ENCODE measurements around the gene NDUFB4. TPM values are rescaled to one million over a fixed set of nuclear protein-coding genes. Genes with fewer than 3 reads are reported as not detected.

The NDUFB4 gene
- total RNA-seq, 1 experiment from 2014 or later: 161 TPM

DNA sequence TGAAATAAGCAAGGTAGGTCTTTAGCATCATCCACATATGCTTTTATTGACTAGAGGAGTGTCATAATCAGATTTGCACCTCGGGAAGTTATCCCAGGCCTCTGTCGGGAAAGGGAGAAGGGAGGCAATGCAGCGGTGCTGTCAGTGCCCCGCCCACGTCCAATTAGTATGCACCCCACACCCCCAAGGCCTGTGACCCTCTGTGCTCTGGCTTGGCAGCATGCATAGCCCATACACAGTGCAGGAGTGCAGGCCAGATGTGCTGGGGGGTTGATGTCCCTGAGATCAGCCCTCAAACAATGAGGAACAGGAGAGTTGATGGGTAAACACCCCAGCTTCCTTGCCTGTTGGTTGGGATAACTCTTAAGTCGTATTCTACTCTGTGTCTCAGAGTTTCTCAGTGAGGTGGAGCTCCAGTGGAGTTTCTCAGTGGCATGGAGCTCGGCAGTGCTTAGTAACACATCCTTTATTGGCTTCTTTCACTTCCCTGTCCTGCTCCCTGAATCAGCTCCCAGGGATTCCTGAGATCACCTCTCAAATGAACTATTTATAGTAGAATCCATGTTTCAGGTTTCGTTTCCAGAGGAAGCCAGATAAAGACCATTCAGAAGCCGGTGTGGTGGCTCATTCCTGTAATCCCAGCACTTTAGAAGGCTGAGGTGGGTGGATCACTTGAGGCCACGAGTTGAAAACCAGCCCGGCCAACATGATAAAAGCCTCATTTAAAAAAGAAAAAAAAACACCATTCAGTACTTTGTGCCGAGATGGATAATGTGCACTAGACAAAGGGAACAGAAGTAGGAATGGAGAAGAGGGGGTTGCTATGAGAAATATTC lies 26.7 kb upstream of the NDUFB4 start:
- H3K9me2 ChIP-seq (ENCODE audit: insufficient read depth): no peaks in the 10 kb centered on the region
- no peak overlapping the region for H3K4me3 ChIP-seq (replicated peaks in 1 of 2; ENCODE audit: low read depth in 1 of 2, low read length in 2 of 2)
- H3K9ac ChIP-seq (ENCODE audit: low read length): no peak overlapping the region
- ChIA-PET CTCF (interaction anchor here (2.5 kb wide), 1 partner anchor 151 kb away, joined by 23 read pairs; no protein-coding TSS in a partner anchor), RAD21 (ENCODE audit: low non-redundant PET in 1 of 2, low total read pairs in 2 of 2, uncharacterized antibody in 2 of 2, unreplicated experiment in 2 of 2) (no interaction called here), POLR2A (no interaction called here)
- intact Hi-C loops (cut with micrococcal nuclease): no loop called here
- DNase-seq (ENCODE audit: low read depth, low spot score) (no peak), ATAC-seq (no peak)
- H3K79me2 ChIP-seq (ENCODE audit: insufficient read depth, low read length): no peaks in the 10 kb centered on the region
- H3K9me3 ChIP-seq (ENCODE audit: control insufficient read depth in 1 of 2, insufficient read depth in 1 of 2, low read depth in 1 of 2, low read length in 2 of 2): no peaks in the 10 kb centered on the region
- H3K4me1 ChIP-seq (ENCODE audit: control insufficient read depth in 1 of 2, insufficient read depth in 2 of 2, low read length in 2 of 2): peaks cover 3 to 6% of the 10 kb centered on the region in 2 experiments; a peak in 3 of 4 replicates
- no peak overlapping the region for H2AFZ ChIP-seq (ENCODE audit: low read depth, low read length, poor library complexity, severe bottlenecking)
- no peak overlapping the region for H3K27ac ChIP-seq (ENCODE audit: low read depth, low read length)
- no TSS peak for BruUV-seq (replicated peaks)
- no peak overlapping the region for H3K4me2 ChIP-seq (ENCODE audit: low read length)
- TF ChIP-seq, protein P1, sequence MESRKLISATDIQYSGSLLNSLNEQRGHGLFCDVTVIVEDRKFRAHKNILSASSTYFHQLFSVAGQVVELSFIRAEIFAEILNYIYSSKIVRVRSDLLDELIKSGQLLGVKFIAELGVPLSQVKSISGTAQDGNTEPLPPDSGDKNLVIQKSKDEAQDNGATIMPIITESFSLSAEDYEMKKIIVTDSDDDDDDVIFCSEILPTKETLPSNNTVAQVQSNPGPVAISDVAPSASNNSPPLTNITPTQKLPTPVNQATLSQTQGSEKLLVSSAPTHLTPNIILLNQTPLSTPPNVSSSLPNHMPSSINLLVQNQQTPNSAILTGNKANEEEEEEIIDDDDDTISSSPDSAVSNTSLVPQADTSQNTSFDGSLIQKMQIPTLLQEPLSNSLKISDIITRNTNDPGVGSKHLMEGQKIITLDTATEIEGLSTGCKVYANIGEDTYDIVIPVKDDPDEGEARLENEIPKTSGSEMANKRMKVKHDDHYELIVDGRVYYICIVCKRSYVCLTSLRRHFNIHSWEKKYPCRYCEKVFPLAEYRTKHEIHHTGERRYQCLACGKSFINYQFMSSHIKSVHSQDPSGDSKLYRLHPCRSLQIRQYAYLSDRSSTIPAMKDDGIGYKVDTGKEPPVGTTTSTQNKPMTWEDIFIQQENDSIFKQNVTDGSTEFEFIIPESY (IDR thresholded peaks at IDR 0.05; ENCODE audit: extremely low read depth, insufficient replicate concordance, low read length): no peak
- TF ChIP-seq, protein P2, sequence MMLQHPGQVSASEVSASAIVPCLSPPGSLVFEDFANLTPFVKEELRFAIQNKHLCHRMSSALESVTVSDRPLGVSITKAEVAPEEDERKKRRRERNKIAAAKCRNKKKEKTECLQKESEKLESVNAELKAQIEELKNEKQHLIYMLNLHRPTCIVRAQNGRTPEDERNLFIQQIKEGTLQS (IDR thresholded peaks at IDR 0.05): no peak
- H3K36me3 ChIP-seq (ENCODE audit: control insufficient read depth in 1 of 2, insufficient read depth in 2 of 2, low read length in 2 of 2): no peaks in the 10 kb centered on the region
- no peaks in the 10 kb centered on the region for H3K27me3 ChIP-seq (ENCODE audit: insufficient read depth, low read length)
- H4K20me1 ChIP-seq (ENCODE audit: insufficient read depth): no peaks in the 10 kb centered on the region

DNA sequence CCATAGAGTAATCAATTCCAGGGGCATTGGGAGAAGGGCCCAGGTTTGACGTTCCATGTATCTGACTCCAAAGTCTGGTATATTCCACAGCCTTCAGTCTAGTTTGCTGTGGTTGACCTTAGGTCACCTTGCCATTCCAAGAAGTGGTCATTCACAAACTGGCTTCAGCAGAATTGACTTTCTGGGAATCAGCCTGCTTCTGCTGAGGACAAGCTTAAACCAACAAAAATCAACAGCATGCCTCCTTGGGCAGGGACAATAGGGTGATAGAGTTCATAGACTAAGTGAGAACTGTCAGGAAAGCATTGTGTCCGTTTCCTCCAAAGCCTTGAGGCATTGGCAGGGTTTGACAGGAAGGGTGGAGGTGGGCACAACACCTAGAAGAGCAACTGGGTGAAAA lies 24.1 kb upstream of the NDUFB4 start:
- POLR2A ChIA-PET: no interaction called here
- intact Hi-C loops (cut with micrococcal nuclease): no loop called here

More for the DNA sequence above, 24.1 kb upstream of the NDUFB4 start:
- no peak overlapping the region for H3K27ac ChIP-seq (ENCODE audit: low read depth, low read length)
- BruUV-seq (replicated peaks): no TSS peak
- ChIA-PET CTCF (interaction anchor here (1.5 kb wide), 1 partner anchor 13 kb away, joined by 3 read pairs; no protein-coding TSS in a partner anchor), RAD21 (ENCODE audit: low non-redundant PET in 1 of 2, low total read pairs in 2 of 2, uncharacterized antibody in 2 of 2, unreplicated experiment in 2 of 2) (no interaction called here)
- H3K4me2 ChIP-seq (ENCODE audit: low read length): no peak overlapping the region
- peaks cover 3 to 5% of the 10 kb centered on the region in 2 experiments; a peak in 3 of 4 replicates for H3K4me1 ChIP-seq (ENCODE audit: control insufficient read depth in 1 of 2, insufficient read depth in 2 of 2, low read length in 2 of 2)
- H3K9ac ChIP-seq (ENCODE audit: low read length): no peak overlapping the region
- no peak for ATAC-seq
- TF ChIP-seq CEBPB (IDR thresholded peaks at IDR 0.05; ENCODE audit: low read depth) (no peak), FOSL1 (IDR thresholded peaks at IDR 0.05; ENCODE audit: low read depth) (no peak), POLR2A (IDR thresholded peaks at IDR 0.05; ENCODE audit: borderline replicate concordance, extremely low read depth, insufficient read depth, insufficient read length) (no peak)
- TF ChIP-seq, protein P3, sequence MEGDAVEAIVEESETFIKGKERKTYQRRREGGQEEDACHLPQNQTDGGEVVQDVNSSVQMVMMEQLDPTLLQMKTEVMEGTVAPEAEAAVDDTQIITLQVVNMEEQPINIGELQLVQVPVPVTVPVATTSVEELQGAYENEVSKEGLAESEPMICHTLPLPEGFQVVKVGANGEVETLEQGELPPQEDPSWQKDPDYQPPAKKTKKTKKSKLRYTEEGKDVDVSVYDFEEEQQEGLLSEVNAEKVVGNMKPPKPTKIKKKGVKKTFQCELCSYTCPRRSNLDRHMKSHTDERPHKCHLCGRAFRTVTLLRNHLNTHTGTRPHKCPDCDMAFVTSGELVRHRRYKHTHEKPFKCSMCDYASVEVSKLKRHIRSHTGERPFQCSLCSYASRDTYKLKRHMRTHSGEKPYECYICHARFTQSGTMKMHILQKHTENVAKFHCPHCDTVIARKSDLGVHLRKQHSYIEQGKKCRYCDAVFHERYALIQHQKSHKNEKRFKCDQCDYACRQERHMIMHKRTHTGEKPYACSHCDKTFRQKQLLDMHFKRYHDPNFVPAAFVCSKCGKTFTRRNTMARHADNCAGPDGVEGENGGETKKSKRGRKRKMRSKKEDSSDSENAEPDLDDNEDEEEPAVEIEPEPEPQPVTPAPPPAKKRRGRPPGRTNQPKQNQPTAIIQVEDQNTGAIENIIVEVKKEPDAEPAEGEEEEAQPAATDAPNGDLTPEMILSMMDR (IDR thresholded peaks at IDR 0.05 in 2 of 3, conservative IDR thresholded peaks at IDR 0.05 in 1 of 3; ENCODE audit: borderline replicate concordance in 1 of 3, insufficient read depth in 1 of 3, low read depth in 2 of 3, low read length in 2 of 3): no peak
- H3K27me3 ChIP-seq (ENCODE audit: insufficient read depth, low read length): no peaks in the 10 kb centered on the region
- H3K9me2 ChIP-seq (ENCODE audit: insufficient read depth): no peaks in the 10 kb centered on the region
- no peak overlapping the region for H3K4me3 ChIP-seq (replicated peaks in 1 of 2; ENCODE audit: low read depth in 1 of 2, low read length in 2 of 2)
- DNase-seq (ENCODE audit: low read depth, low spot score): no peak
- H3K79me2 ChIP-seq (ENCODE audit: insufficient read depth, low read length): no peaks in the 10 kb centered on the region
- no peaks in the 10 kb centered on the region for H4K20me1 ChIP-seq (ENCODE audit: insufficient read depth)
- H3K36me3 ChIP-seq (ENCODE audit: control insufficient read depth in 1 of 2, insufficient read depth in 2 of 2, low read length in 2 of 2): no peaks in the 10 kb centered on the region
- H2AFZ ChIP-seq (ENCODE audit: low read depth, low read length, poor library complexity, severe bottlenecking): no peak overlapping the region
- no peaks in the 10 kb centered on the region for H3K9me3 ChIP-seq (ENCODE audit: control insufficient read depth in 1 of 2, insufficient read depth in 1 of 2, low read depth in 1 of 2, low read length in 2 of 2)
